PC-9 (cell line): ENCODE results near the gene YIF1B. TPM values are rescaled to one million over a fixed set of nuclear protein-coding genes. Genes with fewer than 3 reads are reported as not detected.

Experiments used
- BruUV-seq: library from RNA; stranded (reverse); fragments of 400-500 nt; replicated peaks from 2 replicates; lab custom pipeline; 2021; lab: Mats Ljungman, UMichigan
- CTCF ChIA-PET: fragments of 300-600 bp; sonication (Branson Sonifier 250); formaldehyde crosslinking; loops from one replicate; lab custom pipeline; 2022; ENCODE audit warnings: antibody characterized with exemption; lab: Charles Lee
- POLR2A ChIA-PET: fragments of 300-600 bp; sonication (Branson Sonifier 250); formaldehyde crosslinking; loops from one replicate; lab custom pipeline; 2022; ENCODE audit warnings: antibody characterized with exemption; ENCODE audit not compliant: unreplicated experiment; lab: Charles Lee
- DNase-seq, 2 experiments: peaks; one replicate each; pipeline versions ENCODE4 v3.0.0 to v3.0.0-alpha.2; 2015 to 2022; ENCODE audit warnings: mixed read lengths in 1 of 2
- H2AFZ ChIP-seq: fragments of 200-600 bp; sonication (generic); 2 replicates; pipeline ENCODE4 v1.8.1; 2017; ENCODE audit warnings: antibody characterized with exemption
- H3F3A ChIP-seq: fragments of 200-600 bp; sonication (generic); 2 replicates; pipeline ENCODE4 v1.8.1; 2017; ENCODE audit warnings: antibody characterized with exemption, mild to moderate bottlenecking, low read depth; ENCODE audit not compliant: insufficient read depth
- H3K27ac ChIP-seq: fragments of 200-600 bp; sonication (generic); 2 replicates; pipeline ENCODE4 v1.6.1; 2016; ENCODE audit warnings: mixed run types
- H3K27me3 ChIP-seq: fragments of 200-600 bp; sonication (generic); 2 replicates; pipeline ENCODE4 v1.6.1; 2016; ENCODE audit warnings: low read depth, mixed run types; ENCODE audit not compliant: insufficient read depth
- H3K36me3 ChIP-seq: fragments of 200-600 bp; sonication (generic); 2 replicates; pipeline ENCODE4 v1.6.1; 2016; ENCODE audit warnings: low read depth, mixed run types
- H3K4me1 ChIP-seq: fragments of 200-600 bp; sonication (generic); replicated peaks from 2 replicates; pipeline ENCODE4 v1.6.1; 2016; ENCODE audit warnings: mixed run types; ENCODE audit not compliant: insufficient read depth
- H3K4me2 ChIP-seq: fragments of 200-600 bp; sonication (generic); 2 replicates; pipeline ENCODE4 v1.6.1; 2017; ENCODE audit warnings: mixed run types
- H3K4me3 ChIP-seq: fragments of 200-600 bp; sonication (generic); 2 replicates; pipeline ENCODE4 v1.6.1; 2016; ENCODE audit warnings: mixed run types
- H3K79me2 ChIP-seq: fragments of 200-600 bp; sonication (generic); 2 replicates; pipeline ENCODE4 v1.6.1; 2017; ENCODE audit warnings: low read depth, mixed run types
- H3K9me2 ChIP-seq: fragments of 200-600 bp; sonication (generic); 2 replicates; pipeline ENCODE4 v1.8.1; 2017; ENCODE audit warnings: mild to moderate bottlenecking; ENCODE audit not compliant: insufficient read depth
- H3K9me3 ChIP-seq: fragments of 200-600 bp; sonication (generic); 2 replicates; pipeline ENCODE4 v1.8.1; 2016; ENCODE audit warnings: low read depth; ENCODE audit not compliant: insufficient read depth
- H4K20me1 ChIP-seq: fragments of 200-600 bp; sonication (generic); 2 replicates; pipeline ENCODE4 v1.8.1; 2017; ENCODE audit not compliant: insufficient read depth
- CTCF ChIP-seq: fragments of 200-600 bp; sonication (generic); conservative IDR thresholded peaks from 2 replicates; pipeline ENCODE4 v1.6.1; 2017; ENCODE audit warnings: mixed run types, antibody characterized with exemption, mild to moderate bottlenecking, moderate library complexity
- EZH2 ChIP-seq: fragments of 200-600 bp; sonication (generic); IDR thresholded peaks from 2 replicates; pipeline ENCODE4 v1.8.0; 2017; ENCODE audit warnings: antibody characterized with exemption, low read depth
- intact Hi-C: fragments of 100-400 bp; cut with micrococcal nuclease; formaldehyde crosslinking; loops from one replicate; pipeline ENCODE4 v1.10.0; 2022; ENCODE audit not compliant: unreplicated experiment
- total RNA-seq: library from RNA; stranded (reverse); gene quantifications from 2 replicates; pipeline ENCODE4 v1.2.3, GENCODE V29; 2021

The YIF1B gene
- total RNA-seq, 1 experiment from 2014 or later: 39.8 TPM

GRCh38 chr19:38359242-38360021, 43.7 kb upstream of the YIF1B start:
- TF ChIP-seq EZH2: no peak
- TF ChIP-seq CTCF: no peak
- H3K36me3 ChIP-seq: no peaks in the 10 kb centered on the region
- H4K20me1 ChIP-seq: no peaks in the 10 kb centered on the region
- no peaks in the 10 kb centered on the region for H3K9me2 ChIP-seq
- H2AFZ ChIP-seq: no peak overlapping the region
- peaks cover 6% of the 10 kb centered on the region; the same call in 1 of the 2 replicates for H3K4me1 ChIP-seq
- POLR2A ChIA-PET: interaction anchor here (0.7 kb wide), 1 partner anchor 143 kb away, joined by 3 read pairs; no protein-coding TSS in a partner anchor
- CTCF ChIA-PET: interaction anchor here (0.6 to 0.9 kb wide), 2 partner anchors 14 to 44 kb away, joined by 3 read pairs; partner anchors contain the start of gene FAM98C
- no peaks in the 10 kb centered on the region for H3K79me2 ChIP-seq
- no peaks in the 10 kb centered on the region for H3K9me3 ChIP-seq
- DNase-seq: no peak
- H3K4me3 ChIP-seq: no peak overlapping the region
- H3K27me3 ChIP-seq: peaks cover 36% of the 10 kb centered on the region; the same call in 1 of the 2 replicates
- H3F3A ChIP-seq: peaks cover 2% of the 10 kb centered on the region; the same call in 1 of the 2 replicates
- no peak overlapping the region for H3K4me2 ChIP-seq
- no peak overlapping the region for H3K27ac ChIP-seq
- no TSS peak for BruUV-seq
- intact Hi-C loops: no loop called here

DNA sequence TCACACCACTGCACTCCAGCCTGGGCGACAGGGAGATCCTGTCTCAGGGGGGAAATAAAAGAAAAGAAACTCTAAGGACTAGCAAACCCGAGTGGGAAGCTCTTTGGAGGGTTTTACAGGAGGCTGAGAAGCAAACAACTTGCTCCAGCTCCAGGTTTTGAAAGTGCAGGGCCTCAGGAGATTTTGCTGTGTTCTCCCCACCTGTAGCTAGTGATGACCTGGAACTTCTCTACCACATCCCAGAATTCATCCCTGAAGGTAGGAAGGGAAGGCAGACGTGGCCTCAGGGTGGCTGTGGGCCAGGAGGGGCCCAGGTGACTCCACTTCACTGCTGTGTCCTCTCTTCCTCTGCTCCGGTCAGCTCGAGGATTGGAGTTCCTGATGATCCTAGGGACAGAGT, 42.3 kb upstream of the YIF1B start:
- TF ChIP-seq CTCF (no peak), EZH2 (no peak)
- Histone ChIP-seq H3K27ac (no peak overlapping the region), H4K20me1 (no peaks in the 10 kb centered on the region), H3K36me3 (no peaks in the 10 kb centered on the region), H3K9me2 (no peaks in the 10 kb centered on the region), H3K79me2 (no peaks in the 10 kb centered on the region), H3K4me2 (no peak overlapping the region), H3K9me3 (no peaks in the 10 kb centered on the region), H3K4me3 (no peak overlapping the region), H3K4me1 (peaks cover 4% of the 10 kb centered on the region; the same call in 1 of the 2 replicates), H3F3A (peaks cover 2% of the 10 kb centered on the region; the same call in 1 of the 2 replicates), H2AFZ (no peak overlapping the region), H3K27me3 (peaks cover 36% of the 10 kb centered on the region; the same call in 1 of the 2 replicates)
- no TSS peak for BruUV-seq
- no peak for DNase-seq
- ChIA-PET CTCF (interaction anchor here (0.6 kb wide), 1 partner anchor 45 kb away, joined by 5 read pairs; the partner anchor contains the start of gene FAM98C), POLR2A (interaction anchor here (0.6 to 0.8 kb wide), 2 partner anchors 30 to 335 kb away, joined by 4 to 12 read pairs; partner anchors contain the start of gene GGN)
- intact Hi-C loops: no loop called here

- no peak overlapping the region for H3K4me3 ChIP-seq
- intact Hi-C loops: no loop called here
- peaks cover 2% of the 10 kb centered on the region; the same call in 1 of the 2 replicates for H3F3A ChIP-seq
- H3K9me2 ChIP-seq: no peaks in the 10 kb centered on the region
- TF ChIP-seq EZH2: no peak
- no peak for TF ChIP-seq CTCF
- no peak for DNase-seq
- no TSS peak for BruUV-seq
- H3K27ac ChIP-seq: no peak overlapping the region
- H3K27me3 ChIP-seq: peaks cover 32% of the 10 kb centered on the region; the same call in 1 of the 2 replicates
- H3K4me1 ChIP-seq: no peaks in the 10 kb centered on the region
- no peaks in the 10 kb centered on the region for H4K20me1 ChIP-seq
- H3K36me3 ChIP-seq: no peaks in the 10 kb centered on the region
- CTCF ChIA-PET: no interaction called here
- H3K4me2 ChIP-seq: no peak overlapping the region
- H3K79me2 ChIP-seq: no peaks in the 10 kb centered on the region
- H2AFZ ChIP-seq: no peak overlapping the region
- POLR2A ChIA-PET: no interaction called here
- H3K9me3 ChIP-seq: no peaks in the 10 kb centered on the region
Observed at GRCh38 chr19:38355728-38356725, 40.3 kb upstream of the YIF1B start.
